ENCODE measurements around the gene SMOC2. TPM values are rescaled to one million over a fixed set of nuclear protein-coding genes. Genes with fewer than 3 reads are reported as not detected.

SMOC2 gene
- total RNA-seq, 1 experiment from 2014 or later: 2.1 TPM

- no peaks in the 10 kb centered on the region for H3K27me3 ChIP-seq (ENCODE audit: insufficient read depth, low read length)
- WGBS (ENCODE audit: extremely low coverage, insufficient read length, low lambda C conversion rate): 100% methylated on average over 4 of the region's 4 CpGs
- no peaks in the 10 kb centered on the region for H3K79me2 ChIP-seq (ENCODE audit: insufficient read depth, low read length)
- H3K36me3 Mint-ChIP-seq (ENCODE audit: insufficient read depth in 1 of 3, low read depth in 3 of 3): peaks cover 8 to 14% (median 8%) of the 10 kb centered on the region in 3 experiments
- H3K9me3 Mint-ChIP-seq: peaks cover 10 to 23% of the 10 kb centered on the region in 2 experiments; a peak in 4 of 5 replicates
- H3K23me2 ChIP-seq (ENCODE audit: insufficient read length, low read depth, low read length, poor library complexity, severe bottlenecking): no peaks in the 10 kb centered on the region
- H4K20me1 ChIP-seq (ENCODE audit: control insufficient read depth, insufficient read depth, insufficient read length): no peaks in the 10 kb centered on the region
- H2BK5ac ChIP-seq (ENCODE audit: insufficient read length, low read length): no peak overlapping the region
- H2BK120ac ChIP-seq (ENCODE audit: low read depth, low read length, poor library complexity, severe bottlenecking): no peak overlapping the region
- no peak overlapping the region for H3K56ac ChIP-seq (ENCODE audit: insufficient read length, low read depth, low read length)
- no peak overlapping the region for H2BK12ac ChIP-seq (ENCODE audit: insufficient read length, low read depth, low read length)
- H3K27me3 Mint-ChIP-seq (ENCODE audit: low read depth): peaks cover 8% of the 10 kb centered on the region
- H3K4me1 ChIP-seq (ENCODE audit: insufficient read depth, low read length): no peaks in the 10 kb centered on the region
- no peak overlapping the region for H4K5ac ChIP-seq (ENCODE audit: insufficient read length, low read depth, low read length)
- H3K9me3 ChIP-seq (ENCODE audit: control insufficient read depth, low read depth, low read length): peaks cover 39% of the 10 kb centered on the region
- no peak for DNase-seq
- no peak overlapping the region for H3K14ac ChIP-seq (ENCODE audit: insufficient read depth, low read length)
- H3K4ac ChIP-seq (ENCODE audit: low read depth, low read length): no peak overlapping the region
- H3K79me1 ChIP-seq (ENCODE audit: insufficient read depth, low read depth, low read length, poor library complexity, severe bottlenecking): no peaks in the 10 kb centered on the region
- H2AFZ ChIP-seq (ENCODE audit: low read length): no peak overlapping the region
- H3K4me2 ChIP-seq (ENCODE audit: insufficient read depth, insufficient read length, low read length): no peak overlapping the region
- H3K9ac ChIP-seq (ENCODE audit: extremely low read depth, insufficient read length, low read length): no peak overlapping the region
- no peak overlapping the region for H3K23ac ChIP-seq (ENCODE audit: insufficient read length, low read depth, low read length)
- H3T11ph ChIP-seq (ENCODE audit: low read length): no peak overlapping the region
- H4K91ac ChIP-seq (ENCODE audit: insufficient read length, low read depth, low read length): no peak overlapping the region
- H3K4me3 Mint-ChIP-seq: no peak overlapping the region
- no peak overlapping the region for H3K27ac ChIP-seq (ENCODE audit: insufficient read length, low read depth, low read length)
- no peak overlapping the region for H2BK20ac ChIP-seq (ENCODE audit: low read depth, low read length, poor library complexity, severe bottlenecking)
- no peaks in the 10 kb centered on the region for H3K4me1 Mint-ChIP-seq
- no peak overlapping the region for H3K27ac Mint-ChIP-seq
- TF ChIP-seq CTCF (conservative IDR thresholded peaks at IDR 0.05): no peak
- no peak overlapping the region for H4K8ac ChIP-seq (replicated peaks; ENCODE audit: insufficient read length, low read depth, low read length)
- no peak overlapping the region for H3K18ac ChIP-seq (ENCODE audit: insufficient read length, low read depth, low read length)
- no peak overlapping the region for H2AK5ac ChIP-seq (ENCODE audit: insufficient read length, low read length)
- H2BK15ac ChIP-seq (ENCODE audit: low read depth, low read length): no peak overlapping the region
Observed at GRCh38 chr6:168714547-168715260, 273.7 kb downstream of the SMOC2 start.
